H9 (cell line): Measurements from ENCODE around the gene PKD2L2. TPM values are rescaled to one million over a fixed set of nuclear protein-coding genes. Genes with fewer than 3 reads are reported as not detected.

ENCODE experiments used
- DNase-seq: peaks from one replicate; pipeline ENCODE4 v3.0.0-alpha.2; 2017
- H2AFZ ChIP-seq: one replicate; pipeline ENCODE4 v1.6.1; 2013; ENCODE audit warnings: mild to moderate bottlenecking, low read length, control low read depth, moderate library complexity
- H2AK5ac ChIP-seq: 2 replicates; pipeline ENCODE4 v1.6.1; 2013; ENCODE audit warnings: low read length, control low read depth, mixed read lengths; ENCODE audit not compliant: insufficient read length
- H2BK120ac ChIP-seq: one replicate; pipeline ENCODE4 v1.6.1; 2013; ENCODE audit warnings: low read depth, mild to moderate bottlenecking, low read length, control low read depth, inconsistent platforms; ENCODE audit not compliant: poor library complexity, severe bottlenecking
- H2BK12ac ChIP-seq: 2 replicates; pipeline ENCODE4 v1.6.1; 2013; ENCODE audit warnings: low read length, control low read depth, mixed read lengths, low read depth; ENCODE audit not compliant: insufficient read length
- H2BK15ac ChIP-seq: 2 replicates; pipeline ENCODE4 v1.6.1; 2013; ENCODE audit warnings: low read depth, low read length, control low read depth
- H2BK20ac ChIP-seq: one replicate; pipeline ENCODE4 v1.6.1; 2013; ENCODE audit warnings: low read depth, mild to moderate bottlenecking, low read length, control low read depth, inconsistent platforms; ENCODE audit not compliant: poor library complexity, severe bottlenecking
- H2BK5ac ChIP-seq: 2 replicates; pipeline ENCODE4 v1.6.1; 2013; ENCODE audit warnings: low read length, control low read depth, mixed read lengths; ENCODE audit not compliant: insufficient read length
- H3K14ac ChIP-seq: 2 replicates; pipeline ENCODE4 v1.6.1; 2013; ENCODE audit warnings: low read length, control low read depth; ENCODE audit not compliant: insufficient read depth
- H3K18ac ChIP-seq: 2 replicates; pipeline ENCODE4 v1.6.1; 2013; ENCODE audit warnings: low read depth, mild to moderate bottlenecking, mixed read lengths, low read length, control low read depth; ENCODE audit not compliant: insufficient read length
- H3K23ac ChIP-seq: 2 replicates; pipeline ENCODE4 v1.6.1; 2013; ENCODE audit warnings: low read length, control low read depth, mixed read lengths, low read depth; ENCODE audit not compliant: insufficient read length
- H3K23me2 ChIP-seq: 2 replicates; pipeline ENCODE4 v1.6.1; 2013; ENCODE audit warnings: low read depth, mild to moderate bottlenecking, mixed read lengths, low read length, control low read depth; ENCODE audit not compliant: insufficient read length, poor library complexity, severe bottlenecking
- H3K27ac ChIP-seq: 2 replicates; pipeline ENCODE4 v1.5.1; 2013; ENCODE audit warnings: low read length, control low read depth, mixed read lengths, low read depth; ENCODE audit not compliant: insufficient read length
- H3K27me3 ChIP-seq: 2 replicates; pipeline ENCODE4 v1.6.1; 2013; ENCODE audit warnings: low read length, control low read depth, inconsistent platforms; ENCODE audit not compliant: insufficient read depth
- H3K4ac ChIP-seq: 2 replicates; pipeline ENCODE4 v1.6.1; 2013; ENCODE audit warnings: low read depth, mild to moderate bottlenecking, control low read depth, inconsistent platforms, low read length, moderate library complexity
- H3K4me1 ChIP-seq: 2 replicates; pipeline ENCODE4 v1.6.1; 2013; ENCODE audit warnings: low read length, control low read depth, inconsistent platforms; ENCODE audit not compliant: insufficient read depth
- H3K4me2 ChIP-seq: 2 replicates; pipeline ENCODE4 v1.6.1; 2013; ENCODE audit warnings: low read length, control low read depth, mixed read lengths; ENCODE audit not compliant: insufficient read length, insufficient read depth
- H3K56ac ChIP-seq: 2 replicates; pipeline ENCODE4 v1.6.1; 2013; ENCODE audit warnings: low read depth, mild to moderate bottlenecking, mixed read lengths, low read length, control low read depth; ENCODE audit not compliant: insufficient read length
- H3K79me1 ChIP-seq: 2 replicates; pipeline ENCODE4 v1.6.1; 2013; ENCODE audit warnings: low read depth, mild to moderate bottlenecking, moderate library complexity, low read length, control low read depth, inconsistent platforms; ENCODE audit not compliant: insufficient read depth, poor library complexity, severe bottlenecking
- H3K79me2 ChIP-seq: 2 replicates; pipeline ENCODE4 v1.6.1; 2013; ENCODE audit warnings: low read length, control low read depth, inconsistent platforms; ENCODE audit not compliant: insufficient read depth
- H3K9ac ChIP-seq: 2 replicates; pipeline ENCODE4 v1.6.1; 2013; ENCODE audit warnings: low read length, control low read depth, mixed read lengths; ENCODE audit not compliant: insufficient read length; ENCODE audit errors: extremely low read depth
- H3K9me3 ChIP-seq: one replicate; pipeline ENCODE4 v1.6.1; 2013; ENCODE audit warnings: low read depth, low read length, inconsistent platforms; ENCODE audit not compliant: control insufficient read depth
- H3T11ph ChIP-seq: one replicate; pipeline ENCODE4 v1.6.1; 2013; ENCODE audit warnings: mild to moderate bottlenecking, low read length, control low read depth, inconsistent platforms
- H4K20me1 ChIP-seq: one replicate; pipeline ENCODE4 v1.6.1; 2013; ENCODE audit not compliant: control insufficient read depth, insufficient read length, insufficient read depth
- H4K5ac ChIP-seq: 2 replicates; pipeline ENCODE4 v1.6.1; 2013; ENCODE audit warnings: low read depth, mild to moderate bottlenecking, mixed read lengths, low read length, control low read depth; ENCODE audit not compliant: insufficient read length
- H4K8ac ChIP-seq: replicated peaks from 2 replicates; pipeline ENCODE4 v1.6.1; 2013; ENCODE audit warnings: low read length, control low read depth, mixed read lengths, low read depth; ENCODE audit not compliant: insufficient read length
- H4K91ac ChIP-seq: 2 replicates; pipeline ENCODE4 v1.6.1; 2013; ENCODE audit warnings: low read depth, mild to moderate bottlenecking, moderate library complexity, mixed read lengths, low read length, control low read depth; ENCODE audit not compliant: insufficient read length
- H3K27ac Mint-ChIP-seq, 3 experiments: 2 replicates in 2 of 3; 3 replicates in 1 of 3; pipeline ENCODE4 v1.8.0; 2020 to 2021; ENCODE audit warnings: mixed read lengths in 3 of 3, mild to moderate bottlenecking in 1 of 3, moderate library complexity in 1 of 3
- H3K27me3 Mint-ChIP-seq: 2 replicates; pipeline ENCODE4 v1.8.0; 2021; ENCODE audit warnings: low read depth, mild to moderate bottlenecking, moderate library complexity, mixed read lengths
- H3K36me3 Mint-ChIP-seq, 3 experiments: 2 replicates in 2 of 3; 3 replicates in 1 of 3; pipeline ENCODE4 v1.8.0; 2020 to 2021; ENCODE audit warnings: low read depth in 3 of 3, mixed read lengths in 3 of 3; ENCODE audit not compliant: insufficient read depth in 1 of 3
- H3K4me1 Mint-ChIP-seq, 2 experiments: 2 replicates each; pipeline ENCODE4 v1.8.0; 2020; ENCODE audit warnings: mixed read lengths in 2 of 2
- H3K4me3 Mint-ChIP-seq, 2 experiments: 2 replicates in 1 of 2; 3 replicates in 1 of 2; pipeline ENCODE4 v1.8.0; 2020 to 2021; ENCODE audit warnings: mild to moderate bottlenecking in 2 of 2, mixed read lengths in 2 of 2, moderate library complexity in 1 of 2
- H3K9me3 Mint-ChIP-seq, 2 experiments: 2 replicates in 1 of 2; 3 replicates in 1 of 2; pipeline ENCODE4 v1.8.0; 2020; ENCODE audit warnings: mild to moderate bottlenecking in 2 of 2, mixed read lengths in 2 of 2, moderate library complexity in 1 of 2
- CTCF ChIP-seq: fragments of 200-600 bp; sonication (generic); conservative IDR thresholded peaks from 3 replicates; pipeline ENCODE4 v1.8.0; 2021; ENCODE audit warnings: antibody characterized with exemption, mild to moderate bottlenecking
- WGBS: extraction: QIAGEN DNeasy Blood & Tissue Kit; methylation state at CpG from one replicate; pipeline ENCODE4 v1.1.7; 2013; ENCODE audit warnings: missing lambda C conversion rate, low lambda C conversion rate, mixed read lengths; ENCODE audit not compliant: insufficient read length; ENCODE audit errors: extremely low coverage; 5-methylcytosine and 5-hydroxymethylcytosine counted together
- total RNA-seq: library from RNA; stranded (reverse); gene quantifications from 2 replicates; pipeline ENCODE4 v1.2.1, GENCODE V29; 2021

The PKD2L2 gene
- total RNA-seq, 1 experiment from 2014 or later: not detected

- no peak overlapping the region for H3K27ac Mint-ChIP-seq
- H3K9me3 Mint-ChIP-seq: no peaks in the 10 kb centered on the region
- Histone ChIP-seq H3K18ac (no peak overlapping the region), H3K79me1 (no peaks in the 10 kb centered on the region), H3K79me2 (no peaks in the 10 kb centered on the region), H3K27ac (no peak overlapping the region), H2BK12ac (no peak overlapping the region), H2BK120ac (no peak overlapping the region), H3T11ph (no peak overlapping the region), H3K14ac (no peak overlapping the region), H2AK5ac (no peak overlapping the region), H3K27me3 (no peaks in the 10 kb centered on the region), H2BK15ac (no peak overlapping the region), H4K20me1 (no peaks in the 10 kb centered on the region), H3K9me3 (no peaks in the 10 kb centered on the region), H3K56ac (no peak overlapping the region), H3K23me2 (no peaks in the 10 kb centered on the region), H3K4ac (no peak overlapping the region), H3K9ac (no peak overlapping the region), H4K91ac (no peak overlapping the region), H3K23ac (no peak overlapping the region), H4K5ac (no peak overlapping the region), H4K8ac (no peak overlapping the region), H2BK5ac (no peak overlapping the region), H2AFZ (no peak overlapping the region), H3K4me2 (no peak overlapping the region), H3K4me1 (no peaks in the 10 kb centered on the region), H2BK20ac (no peak overlapping the region)
- no peak for DNase-seq
- no CpG with 5 or more reads among the region's 9 CpGs for WGBS
- H3K4me3 Mint-ChIP-seq: no peak overlapping the region
- TF ChIP-seq CTCF: no peak
- H3K4me1 Mint-ChIP-seq: no peaks in the 10 kb centered on the region
- peaks cover 12 to 55% (median 44%) of the 10 kb centered on the region in 3 experiments; a peak in 6 of 7 replicates for H3K36me3 Mint-ChIP-seq
- no peaks in the 10 kb centered on the region for H3K27me3 Mint-ChIP-seq
Measured at GRCh38 chr5:137954131-137954879, 65.0 kb downstream of the PKD2L2 start.
